H1 (cell line): ENCODE results near the gene SLIT3. TPM values are rescaled to one million over a fixed set of nuclear protein-coding genes. Genes with fewer than 3 reads are reported as not detected.

Experiments
- CTCF ChIA-PET: fragments of 300-600 bp; sonication (Branson Sonifier 250); formaldehyde crosslinking; loops from one replicate; lab custom pipeline; 2021; ENCODE audit not compliant: partially characterized antibody; lab: Charles Lee
- POLR2A ChIA-PET: fragments of 300-600 bp; sonication (Branson Sonifier 250); formaldehyde crosslinking; loops from one replicate; lab custom pipeline; 2021; ENCODE audit warnings: inconsistent platforms; ENCODE audit not compliant: partially characterized antibody; lab: Charles Lee
- DNase-seq, 2 experiments: peaks; one replicate each; pipeline versions ENCODE4 v3.0.0 to v3.0.0-alpha.2; 2010 to 2022; ENCODE audit warnings: low spot score in 2 of 2, low read depth in 1 of 2, mixed read lengths in 1 of 2
- FAIRE-seq: peaks from 2 replicates; lab custom pipeline; 2011; peaks lifted over from hg19 to GRCh38; lab: Jason Lieb, UNC
- H2AFZ ChIP-seq: 2 replicates; pipeline ENCODE4 v1.8.1; 2012; ENCODE audit warnings: low read length, inconsistent platforms
- H2AK5ac ChIP-seq: 2 replicates; pipeline ENCODE4 v1.6.1; 2013; ENCODE audit warnings: low read depth, low read length
- H2BK120ac ChIP-seq: replicated peaks from 2 replicates; pipeline ENCODE3; 2013; ENCODE audit warnings: low read depth, low read length, inconsistent platforms
- H2BK12ac ChIP-seq: 2 replicates; pipeline ENCODE4 v1.6.1; 2013; ENCODE audit warnings: low read depth, low read length
- H2BK15ac ChIP-seq: 2 replicates; pipeline ENCODE4 v1.6.1; 2013; ENCODE audit warnings: low read length
- H2BK20ac ChIP-seq: 2 replicates; pipeline ENCODE4 v1.6.1; 2013; ENCODE audit warnings: low read length
- H2BK5ac ChIP-seq: 2 replicates; pipeline ENCODE4 v1.6.1; 2013; ENCODE audit warnings: low read depth, low read length
- H3K14ac ChIP-seq: 2 replicates; pipeline ENCODE4 v1.6.1; 2013; ENCODE audit warnings: inconsistent platforms; ENCODE audit not compliant: insufficient read length
- H3K18ac ChIP-seq: 2 replicates; pipeline ENCODE4 v1.6.1; 2013; ENCODE audit warnings: low read length; ENCODE audit errors: extremely low read depth
- H3K23ac ChIP-seq: 2 replicates; pipeline ENCODE4 v1.6.1; 2013; ENCODE audit warnings: inconsistent platforms; ENCODE audit not compliant: insufficient read length
- H3K23me2 ChIP-seq: 2 replicates; pipeline ENCODE4 v1.6.1; 2013; ENCODE audit warnings: low read depth, low read length
- H3K27ac ChIP-seq: 2 replicates; pipeline ENCODE4 v1.6.1; 2011; ENCODE audit warnings: low read depth, low read length, inconsistent platforms
- H3K27me3 ChIP-seq, 4 experiments: replicated peaks in 1 of 4; 1 replicate in 1 of 4; 2 replicates in 3 of 4; pipeline versions ENCODE4 v1.6.1 to v1.8.1; 2011 to 2013; ENCODE audit warnings: low read length in 3 of 4, mild to moderate bottlenecking in 3 of 4, inconsistent platforms in 2 of 4, mixed read lengths in 2 of 4, moderate library complexity in 1 of 4; ENCODE audit not compliant: control insufficient read depth in 3 of 4, insufficient read depth in 3 of 4; ENCODE audit errors: extremely low read depth in 1 of 4
- H3K36me3 ChIP-seq, 4 experiments: 2 replicates each; pipeline versions ENCODE4 v1.6.1 to v1.8.1; 2011 to 2013; ENCODE audit warnings: mild to moderate bottlenecking in 4 of 4, low read length in 3 of 4, moderate library complexity in 2 of 4, control low read depth in 1 of 4, inconsistent platforms in 1 of 4; ENCODE audit not compliant: insufficient read depth in 4 of 4, control insufficient read depth in 2 of 4
- H3K4ac ChIP-seq: replicated peaks from 2 replicates; pipeline ENCODE3; 2013; ENCODE audit warnings: low read length, low read depth, mixed read lengths, inconsistent platforms; ENCODE audit not compliant: insufficient read length
- H3K4me1 ChIP-seq, 4 experiments: replicated peaks in 1 of 4; 1 replicate in 1 of 4; 2 replicates in 3 of 4; pipeline versions ENCODE4 v1.6.1 to v1.8.1; 2011 to 2013; ENCODE audit warnings: low read length in 3 of 4, inconsistent platforms in 2 of 4, mixed read lengths in 1 of 4; ENCODE audit not compliant: insufficient read depth in 4 of 4, control insufficient read depth in 3 of 4
- H3K4me2 ChIP-seq, 2 experiments: 2 replicates each; pipeline versions ENCODE4 v1.6.1 to v1.8.1; 2011 to 2013; ENCODE audit warnings: low read depth in 2 of 2, low read length in 2 of 2, control low read depth in 1 of 2, inconsistent platforms in 1 of 2, mild to moderate bottlenecking in 1 of 2; ENCODE audit not compliant: insufficient read depth in 1 of 2
- H3K4me3 ChIP-seq, 4 experiments: fragments of 200-600, 300-600 bp in 1 of 4; sonication (generic), shearing (Covaris generic), sonication (Bioruptor Twin) in 1 of 4; 2 replicates each; pipeline versions ENCODE4 v1.5.1 to v1.8.1; 2011 to 2016; ENCODE audit warnings: low read length in 4 of 4, low read depth in 3 of 4, control low read depth in 2 of 4, inconsistent platforms in 2 of 4, mild to moderate bottlenecking in 2 of 4, mixed read lengths in 1 of 4, moderate library complexity in 1 of 4; ENCODE audit not compliant: insufficient read depth in 2 of 4; ENCODE audit errors: extremely low read depth in 1 of 4
- H3K56ac ChIP-seq: replicated peaks from 2 replicates; pipeline ENCODE3; 2013; ENCODE audit warnings: low read depth, mild to moderate bottlenecking, mixed read lengths, low read length, inconsistent platforms; ENCODE audit not compliant: insufficient read length
- H3K79me1 ChIP-seq: 2 replicates; pipeline ENCODE4 v1.6.1; 2013; ENCODE audit warnings: low read depth, low read length, control low read depth
- H3K79me2 ChIP-seq, 2 experiments: 2 replicates each; pipeline versions ENCODE4 v1.6.1 to v1.8.1; 2012 to 2013; ENCODE audit warnings: low read length in 2 of 2, mild to moderate bottlenecking in 2 of 2, inconsistent platforms in 1 of 2; ENCODE audit not compliant: insufficient read depth in 2 of 2, control insufficient read depth in 1 of 2
- H3K9ac ChIP-seq, 4 experiments: replicated peaks in 1 of 4; 1 replicate in 1 of 4; 2 replicates in 3 of 4; pipeline versions ENCODE4 v1.6.1 to v1.8.1; 2011 to 2013; ENCODE audit warnings: low read depth in 3 of 4, low read length in 3 of 4, control low read depth in 2 of 4, mild to moderate bottlenecking in 2 of 4, moderate library complexity in 2 of 4, inconsistent platforms in 1 of 4; ENCODE audit errors: extremely low read depth in 1 of 4
- H3K9me3 ChIP-seq, 2 experiments: 2 replicates each; pipeline versions ENCODE4 v1.6.1 to v1.8.1; 2012 to 2013; ENCODE audit warnings: mild to moderate bottlenecking in 2 of 2, moderate library complexity in 2 of 2, control low read depth in 1 of 2, inconsistent platforms in 1 of 2, low read depth in 1 of 2, low read length in 1 of 2, mixed read lengths in 1 of 2; ENCODE audit not compliant: insufficient read depth in 2 of 2
- H4K20me1 ChIP-seq, 2 experiments: replicated peaks in 1 of 2; 2 replicates each; pipeline versions ENCODE3 to v1.8.1; 2011 to 2013; ENCODE audit warnings: inconsistent platforms in 2 of 2, low read length in 2 of 2, mild to moderate bottlenecking in 1 of 2; ENCODE audit not compliant: insufficient read depth in 2 of 2, control insufficient read depth in 1 of 2
- H4K5ac ChIP-seq: 2 replicates; pipeline ENCODE4 v1.6.1; 2013; ENCODE audit warnings: low read length, low read depth, mixed read lengths, inconsistent platforms; ENCODE audit not compliant: insufficient read length
- H4K8ac ChIP-seq: 2 replicates; pipeline ENCODE4 v1.8.0; 2013; ENCODE audit warnings: mild to moderate bottlenecking, moderate library complexity, low read length, inconsistent platforms; ENCODE audit not compliant: insufficient read depth; ENCODE audit errors: extremely low read depth
- H4K91ac ChIP-seq: replicated peaks from 2 replicates; pipeline ENCODE3; 2013; ENCODE audit warnings: low read length, mixed read lengths, inconsistent platforms; ENCODE audit not compliant: insufficient read length
- BRCA1 ChIP-seq: IDR thresholded peaks from 2 replicates; pipeline ENCODE4 v1.6.1; 2012; ENCODE audit warnings: low read depth, low read length, improper control_type of control experiment
- GABPA ChIP-seq: IDR thresholded peaks from 2 replicates; pipeline ENCODE4 v1.6.1; 2011; ENCODE audit warnings: mild to moderate bottlenecking, low read length, moderate library complexity, borderline replicate concordance; ENCODE audit not compliant: insufficient read depth
- GTF2F1 ChIP-seq: IDR thresholded peaks from 2 replicates; pipeline ENCODE4 v1.6.1; 2012; ENCODE audit warnings: low read depth, low read length, improper control_type of control experiment, borderline replicate concordance
- HDAC2 ChIP-seq, 2 experiments: fragments of 300-600 bp in 1 of 2; sonication (generic) in 1 of 2; IDR thresholded peaks; 2 replicates each; pipeline ENCODE4 v1.6.1; 2011 to 2012; ENCODE audit warnings: low read depth in 2 of 2, low read length in 2 of 2, mild to moderate bottlenecking in 2 of 2, moderate library complexity in 2 of 2, borderline replicate concordance in 1 of 2, inconsistent platforms in 1 of 2
- HDAC6 ChIP-seq: IDR thresholded peaks from one replicate; pipeline ENCODE4 v1.7.1; 2012; ENCODE audit warnings: low read depth, mild to moderate bottlenecking, inconsistent platforms, low read length, moderate library complexity
- JUND ChIP-seq: IDR thresholded peaks from 2 replicates; pipeline ENCODE4 v1.6.1; 2011; ENCODE audit warnings: mild to moderate bottlenecking, improper control_type of control experiment, low read length
- MAX ChIP-seq: IDR thresholded peaks from 2 replicates; pipeline ENCODE4 v1.6.1; 2012; ENCODE audit warnings: inconsistent platforms
- POLR2A ChIP-seq, 2 experiments: IDR thresholded peaks; 1 replicate in 1 of 2; 2 replicates in 1 of 2; pipeline ENCODE4 v1.6.1; 2011; ENCODE audit warnings: low read depth in 2 of 2, low read length in 2 of 2, mild to moderate bottlenecking in 2 of 2; ENCODE audit errors: control extremely low read depth in 1 of 2
- RXRA ChIP-seq: IDR thresholded peaks from 2 replicates; pipeline ENCODE4 v1.6.1; 2011; ENCODE audit warnings: low read depth, mild to moderate bottlenecking, low read length, moderate library complexity; ENCODE audit not compliant: insufficient read depth
- WGBS, 2 experiments: shearing (Covaris generic) in 1 of 2; methylation state at CpG; one replicate each; pipeline versions ENCODE4 v1.1.6 to v1.1.7; 2013 to 2015; ENCODE audit warnings: low lambda C conversion rate in 2 of 2, mixed read lengths in 2 of 2, inconsistent platforms in 1 of 2, low coverage in 1 of 2, missing lambda C conversion rate in 1 of 2; ENCODE audit not compliant: insufficient replicate concordance in 2 of 2, insufficient coverage in 1 of 2, insufficient read length in 1 of 2; ENCODE audit errors: extremely low coverage in 1 of 2, missing lambda C conversion rate in 1 of 2; 5-methylcytosine and 5-hydroxymethylcytosine counted together
- polyA plus RNA-seq, 7 experiments: library from polyadenylated mRNA; depleted of rRNA in 3 of 7; stranded (reverse) in 5 of 7; unstranded in 2 of 7; fragments of >200 nt in 5 of 7; fragments of 200-250 nt in 2 of 7; gene quantifications; 1 replicate in 5 of 7; 2 replicates in 1 of 7; 4 replicates in 1 of 7; pipeline versions ENCODE4 v1.2.1 to v1.2.3, GENCODE V29; 2011 to 2013; ENCODE audit warnings: missing spikeins in 2 of 7, mixed read lengths in 2 of 7
- total RNA-seq: library from RNA; stranded (reverse); fragmentation: NEBNext Ultra II Directional; extraction: Animal tissue kit (Norgen Biotek cat#: 25700); gene quantifications from 2 replicates; pipeline ENCODE4 v1.2.1, GENCODE V29; 2021
- TF ChIP-seq, protein P1 (sequence below): IDR thresholded peaks from 2 replicates; pipeline ENCODE4 v1.6.1; 2011; ENCODE audit warnings: low read length, improper control_type of control experiment

SLIT3 gene
- total and polyA plus RNA-seq, 2 of the 8 experiments (the other 6 are each of a cell fraction or from before 2014, with no cell fraction given), result 1.1 to 1.2 TPM

- Histone ChIP-seq H3K79me1 (no peaks in the 10 kb centered on the region), H2AK5ac (no peak overlapping the region), H3K9ac (no peak overlapping the region), H2BK12ac (no peak overlapping the region), H3K27me3 (no peaks in the 10 kb centered on the region), H3K23me2 (no peaks in the 10 kb centered on the region), H3K9me3 (no peaks in the 10 kb centered on the region), H3K4me2 (no peak overlapping the region), H3K4ac (no peak overlapping the region), H3K23ac (no peak overlapping the region), H4K5ac (no peak overlapping the region), H3K36me3 (no peaks in the 10 kb centered on the region), H3K56ac (no peak overlapping the region), H2AFZ (no peak overlapping the region), H4K8ac (no peak overlapping the region), H3K18ac (no peak overlapping the region), H3K79me2 (no peaks in the 10 kb centered on the region), H2BK15ac (no peak overlapping the region), H3K4me3 (no peak overlapping the region), H4K20me1 (no peaks in the 10 kb centered on the region), H3K14ac (no peak overlapping the region), H2BK20ac (no peak overlapping the region), H2BK120ac (no peak overlapping the region), H2BK5ac (no peak overlapping the region), H3K27ac (no peak overlapping the region), H4K91ac (no peak overlapping the region), H3K4me1 (no peaks in the 10 kb centered on the region)
- 80% methylated on average over 8 of the region's 8 CpGs; no CpG with 5 or more reads in 1 of the 2 experiments for WGBS, 2 experiments
- ChIA-PET POLR2A (no interaction called here), CTCF (interaction anchor here (0.7 to 1.1 kb wide), 2 partner anchors 62 to 352 kb away, joined by 3 to 4 read pairs; no protein-coding TSS in a partner anchor)
- DNase-seq (no peak), FAIRE-seq (no peak)
- TF ChIP-seq POLR2A (IDR thresholded peaks at IDR 0.05; ENCODE audit: control extremely low read depth in 1 of 2, low read depth in 2 of 2, low read length in 2 of 2), result no peak
- no peak for TF ChIP-seq RXRA
- no peak for TF ChIP-seq HDAC6
- TF ChIP-seq HDAC2 (IDR thresholded peaks at IDR 0.05; ENCODE audit: borderline replicate concordance in 1 of 2, low read depth in 2 of 2, low read length in 2 of 2), result no peak
- no peak for TF ChIP-seq MAX
- no peak for TF ChIP-seq GTF2F1
- no peak for TF ChIP-seq GABPA
- no peak for TF ChIP-seq BRCA1
- TF ChIP-seq, protein P1, sequence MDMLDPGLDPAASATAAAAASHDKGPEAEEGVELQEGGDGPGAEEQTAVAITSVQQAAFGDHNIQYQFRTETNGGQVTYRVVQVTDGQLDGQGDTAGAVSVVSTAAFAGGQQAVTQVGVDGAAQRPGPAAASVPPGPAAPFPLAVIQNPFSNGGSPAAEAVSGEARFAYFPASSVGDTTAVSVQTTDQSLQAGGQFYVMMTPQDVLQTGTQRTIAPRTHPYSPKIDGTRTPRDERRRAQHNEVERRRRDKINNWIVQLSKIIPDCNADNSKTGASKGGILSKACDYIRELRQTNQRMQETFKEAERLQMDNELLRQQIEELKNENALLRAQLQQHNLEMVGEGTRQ, result no peak
- no peak for TF ChIP-seq JUND
These were observed 246.4 kb downstream of the SLIT3 start for GRCh38 chr5:169054506-169054905.
